Parathyroid adenoma (tissue), 2 donors: ENCODE results near the gene MLLT3.
A peak's percentile ranks its signal among the peaks of the same experiment; 100 is the strongest.

ENCODE experiments used
- H2AFZ ChIP-seq: fragments of 300-600 bp; sonication (generic); one replicate; pipeline ENCODE4 v1.7.0; 2017; ENCODE audit warnings: antibody characterized with exemption, mild to moderate bottlenecking
- H3K27ac ChIP-seq: fragments of 300-600 bp; sonication (generic); one replicate; pipeline ENCODE4 v1.7.0; 2017
- H3K27me3 ChIP-seq: fragments of 300-600 bp; sonication (generic); one replicate; pipeline ENCODE4 v1.7.0; 2017; ENCODE audit warnings: low read length; ENCODE audit not compliant: control insufficient read depth, insufficient read depth
- H3K36me3 ChIP-seq: fragments of 300-600 bp; sonication (generic); one replicate; pipeline ENCODE4 v1.7.0; 2017; ENCODE audit warnings: low read length; ENCODE audit not compliant: control insufficient read depth, insufficient read depth
- H3K4me1 ChIP-seq: fragments of 300-600 bp; sonication (generic); one replicate; pipeline ENCODE4 v1.7.0; 2017; ENCODE audit warnings: control low read depth
- H3K4me2 ChIP-seq: fragments of 300-600 bp; sonication (generic); one replicate; pipeline ENCODE4 v1.7.0; 2017; ENCODE audit warnings: low read length
- H3K4me3 ChIP-seq: fragments of 300-600 bp; sonication (generic); one replicate; pipeline ENCODE4 v1.7.0; 2017; ENCODE audit warnings: low read depth, low read length
- H3K79me2 ChIP-seq: fragments of 300-600 bp; sonication (generic); one replicate; pipeline ENCODE4 v1.7.0; 2017; ENCODE audit warnings: control low read depth
- H3K9ac ChIP-seq: fragments of 300-600 bp; sonication (generic); one replicate; pipeline ENCODE4 v1.7.0; 2017; ENCODE audit warnings: mild to moderate bottlenecking
- H3K9me3 ChIP-seq: fragments of 300-600 bp; sonication (generic); one replicate; pipeline ENCODE4 v1.7.0; 2017; ENCODE audit warnings: low read length; ENCODE audit not compliant: control insufficient read depth
- TF ChIP-seq, protein P1 (sequence below): fragments of 300-600 bp; sonication (generic); IDR thresholded peaks from one replicate; pipeline ENCODE4 v1.7.0; 2017; ENCODE audit warnings: antibody characterized with exemption, mild to moderate bottlenecking
- donor health status: primary hyperparathyroidism.

MLLT3 gene

DNA sequence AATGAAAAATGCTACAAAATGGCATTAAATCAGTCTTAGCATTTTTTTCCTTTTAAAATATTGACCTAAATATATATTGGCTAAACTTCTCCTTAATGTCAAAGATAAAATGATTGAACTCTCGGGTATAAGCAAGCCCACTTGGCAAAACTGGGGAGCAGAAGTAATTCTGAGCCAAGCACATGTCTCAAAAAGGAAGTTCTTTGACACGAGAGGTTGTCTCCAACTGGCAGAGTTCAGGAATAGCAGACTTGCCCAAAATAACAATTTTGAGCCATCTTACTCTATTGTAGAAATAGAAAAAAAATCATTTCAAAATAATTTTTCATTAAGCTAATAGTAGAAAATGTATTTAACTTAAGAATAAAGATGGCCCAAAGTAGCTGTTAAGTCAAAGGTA, 10.4 kb upstream of the MLLT3 start:
- Histone ChIP-seq H3K79me2 (no peaks in the 10 kb centered on the region), H3K4me3 (no peak overlapping the region), H2AFZ (no peak overlapping the region), H3K27me3 (no peaks in the 10 kb centered on the region), H3K27ac (no peak overlapping the region), H3K4me1 (no peaks in the 10 kb centered on the region), H3K9ac (no peak overlapping the region), H3K36me3 (no peaks in the 10 kb centered on the region), H3K4me2 (no peak overlapping the region), H3K9me3 (no peaks in the 10 kb centered on the region)
- TF ChIP-seq, protein P1, sequence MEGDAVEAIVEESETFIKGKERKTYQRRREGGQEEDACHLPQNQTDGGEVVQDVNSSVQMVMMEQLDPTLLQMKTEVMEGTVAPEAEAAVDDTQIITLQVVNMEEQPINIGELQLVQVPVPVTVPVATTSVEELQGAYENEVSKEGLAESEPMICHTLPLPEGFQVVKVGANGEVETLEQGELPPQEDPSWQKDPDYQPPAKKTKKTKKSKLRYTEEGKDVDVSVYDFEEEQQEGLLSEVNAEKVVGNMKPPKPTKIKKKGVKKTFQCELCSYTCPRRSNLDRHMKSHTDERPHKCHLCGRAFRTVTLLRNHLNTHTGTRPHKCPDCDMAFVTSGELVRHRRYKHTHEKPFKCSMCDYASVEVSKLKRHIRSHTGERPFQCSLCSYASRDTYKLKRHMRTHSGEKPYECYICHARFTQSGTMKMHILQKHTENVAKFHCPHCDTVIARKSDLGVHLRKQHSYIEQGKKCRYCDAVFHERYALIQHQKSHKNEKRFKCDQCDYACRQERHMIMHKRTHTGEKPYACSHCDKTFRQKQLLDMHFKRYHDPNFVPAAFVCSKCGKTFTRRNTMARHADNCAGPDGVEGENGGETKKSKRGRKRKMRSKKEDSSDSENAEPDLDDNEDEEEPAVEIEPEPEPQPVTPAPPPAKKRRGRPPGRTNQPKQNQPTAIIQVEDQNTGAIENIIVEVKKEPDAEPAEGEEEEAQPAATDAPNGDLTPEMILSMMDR = no peak

DNA sequence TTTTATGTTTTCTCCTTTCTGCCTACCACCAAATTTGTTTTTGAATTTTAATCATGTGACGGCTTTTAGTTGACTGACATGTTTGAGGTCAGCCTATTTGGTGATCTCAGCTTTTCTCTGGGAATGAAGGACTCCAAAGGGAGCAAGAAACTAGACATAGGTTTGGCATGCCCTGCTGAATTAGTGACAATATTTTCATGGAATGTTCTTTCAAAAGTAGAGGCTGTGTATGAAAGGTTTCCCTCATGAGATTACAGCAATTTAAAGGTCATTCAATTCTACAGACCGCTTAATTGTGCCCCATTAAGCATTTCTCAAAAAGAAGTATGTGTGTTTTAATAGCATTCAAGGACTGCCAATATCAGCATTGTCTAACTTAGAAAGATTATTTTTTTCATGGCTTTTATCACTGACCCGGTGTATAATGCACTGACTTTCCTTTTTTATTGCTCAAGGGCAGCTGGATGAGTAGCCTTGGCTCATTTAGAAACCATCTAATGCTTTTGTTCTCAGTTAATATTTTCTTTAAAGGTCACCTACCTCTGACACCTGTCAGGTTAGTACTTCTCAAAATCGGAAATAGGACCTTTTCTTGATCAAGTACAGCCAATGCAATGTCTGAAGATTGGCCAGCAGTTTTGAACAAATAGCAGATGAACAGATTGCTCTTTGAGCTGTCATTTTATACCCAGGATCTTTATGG, 8.1 kb upstream of the MLLT3 start:
- TF ChIP-seq, protein P1 = no peak
- H3K79me2 ChIP-seq = no peaks in the 10 kb centered on the region
- no peak overlapping the region for H2AFZ ChIP-seq
- H3K4me1 ChIP-seq = no peaks in the 10 kb centered on the region
- H3K9me3 ChIP-seq = no peaks in the 10 kb centered on the region
- H3K4me2 ChIP-seq = no peak overlapping the region
- H3K27ac ChIP-seq = no peak overlapping the region
- no peak overlapping the region for H3K4me3 ChIP-seq
- no peak overlapping the region for H3K9ac ChIP-seq
- no peaks in the 10 kb centered on the region for H3K27me3 ChIP-seq
- H3K36me3 ChIP-seq = no peaks in the 10 kb centered on the region

DNA sequence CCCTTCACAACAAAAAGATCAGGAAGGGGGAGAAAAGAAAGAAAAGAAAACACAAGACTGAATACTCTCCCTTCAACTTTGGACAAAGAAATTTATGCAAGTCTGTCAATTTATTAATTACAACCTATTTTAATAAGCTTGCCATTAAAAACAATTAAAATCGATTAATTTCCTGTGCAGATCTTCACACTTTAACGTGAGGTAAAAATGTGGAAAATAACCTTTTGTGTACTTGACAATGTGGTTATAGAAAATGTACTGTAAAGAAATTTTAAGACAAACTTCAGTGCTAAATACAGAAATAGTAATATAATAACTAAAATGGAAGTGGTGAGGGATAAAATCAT, 2.7 kb upstream of the MLLT3 start:
- no peak overlapping the region for H3K27ac ChIP-seq
- H3K9ac ChIP-seq = no peak overlapping the region
- H3K4me1 ChIP-seq = no peaks in the 10 kb centered on the region
- H3K79me2 ChIP-seq = no peaks in the 10 kb centered on the region
- H2AFZ ChIP-seq = peak overlapping the region; percentile 81
- no peaks in the 10 kb centered on the region for H3K36me3 ChIP-seq
- no peaks in the 10 kb centered on the region for H3K27me3 ChIP-seq
- TF ChIP-seq, protein P1 = no peak
- peak overlapping the region; percentile 22 for H3K4me3 ChIP-seq
- H3K9me3 ChIP-seq = no peaks in the 10 kb centered on the region
- H3K4me2 ChIP-seq = peak overlapping the region; percentile 43

DNA sequence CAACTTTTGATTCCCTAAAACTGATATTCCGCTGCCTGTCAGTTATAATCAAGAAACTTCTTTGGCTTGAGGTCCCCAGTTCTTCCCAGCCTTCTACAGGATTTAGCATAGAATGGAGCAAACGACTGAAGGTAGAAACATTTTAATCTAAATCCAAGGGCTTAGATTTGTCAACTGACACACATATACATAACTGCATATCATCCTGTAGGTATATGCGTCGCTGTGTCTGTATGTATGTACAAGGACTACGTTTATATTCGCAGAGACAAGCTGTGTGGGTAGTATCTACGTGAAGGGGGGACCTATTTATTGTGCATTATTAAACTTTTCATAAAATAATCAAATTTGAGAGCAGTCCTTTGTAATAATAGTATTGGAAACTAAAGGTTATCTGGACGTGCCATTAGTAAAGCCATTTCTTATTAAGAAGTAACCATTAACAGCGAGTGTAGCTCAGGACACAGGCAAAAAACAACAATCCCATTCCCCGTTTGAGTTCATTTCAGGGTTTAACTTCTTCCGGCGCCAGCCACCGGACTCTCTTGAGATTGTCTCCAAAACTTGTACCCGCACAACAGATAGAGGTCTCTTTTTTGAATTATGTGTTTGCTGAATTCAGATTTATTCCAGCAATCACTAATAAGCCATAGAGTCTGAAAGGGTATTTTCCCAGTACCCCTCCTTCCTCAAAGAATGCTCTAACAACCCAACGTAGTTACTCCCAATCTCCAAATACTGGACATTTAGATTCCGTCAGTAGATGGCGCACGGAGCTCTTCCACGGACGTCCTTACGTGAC, 2.1 kb upstream of the MLLT3 start:
- H3K9ac ChIP-seq = no peak overlapping the region
- H3K79me2 ChIP-seq = no peaks in the 10 kb centered on the region
- TF ChIP-seq, protein P1 = peak; percentile 66
- H2AFZ ChIP-seq = peak overlapping the region; percentile 81
- H3K9me3 ChIP-seq = no peaks in the 10 kb centered on the region
- H3K4me1 ChIP-seq = no peaks in the 10 kb centered on the region
- no peak overlapping the region for H3K27ac ChIP-seq
- H3K4me2 ChIP-seq = peak overlapping the region; percentile 95
- peak overlapping the region; percentile 89 for H3K4me3 ChIP-seq
- H3K27me3 ChIP-seq = no peaks in the 10 kb centered on the region
- no peaks in the 10 kb centered on the region for H3K36me3 ChIP-seq
